HT-29 (cell line): ENCODE data around the gene CDKL4. TPM values are rescaled to one million over a fixed set of nuclear protein-coding genes. Genes with fewer than 3 reads are reported as not detected.
A peak's percentile ranks its signal among the peaks of the same experiment; 100 is the strongest.
"Not testable (repeated sequence)": the region's sequence is repeated elsewhere in the genome, so short reads cannot be mapped to it uniquely, and the experiment has no call there.

Experiments used
- DNase-seq: peaks from one replicate; pipeline ENCODE4 v3.0.0-alpha.2; 2015; ENCODE audit warnings: low spot score
- total RNA-seq: library from RNA; depleted of rRNA; stranded (reverse); fragments of >200 nt; shearing (Covaris generic); gene quantifications from 2 replicates; pipeline ENCODE4 v1.2.3, GENCODE V29; 2014; rRNA removed

CDKL4 gene
- total RNA-seq: not detected in 2 replicates

- no peak for DNase-seq
Observed at GRCh38 chr2:39243469-39244123, at the start of gene CDKL4. Gene CDKL4, minus strand, starts transcription at chr2:39243970.

- no peak for DNase-seq
Observed at GRCh38 chr2:39290433-39290832, 46.7 kb upstream of the CDKL4 start.

- DNase-seq: no peak
Observed at GRCh38 chr2:39289609-39290008, 45.8 kb upstream of the CDKL4 start.

- no peak for DNase-seq
Observed at GRCh38 chr2:39283561-39283960, 39.8 kb upstream of the CDKL4 start.

- no peak for DNase-seq
Observed at GRCh38 chr2:39281391-39281790, 37.6 kb upstream of the CDKL4 start.

- peak; percentile 27 for DNase-seq
Observed at GRCh38 chr2:39275016-39275415, 31.2 kb upstream of the CDKL4 start.

GRCh38 chr2:39269941-39270340, 26.2 kb upstream of the CDKL4 start:
- no peak for DNase-seq

GRCh38 chr2:39266916-39267434, 23.2 kb upstream of the CDKL4 start:
- DNase-seq: no peak

GRCh38 chr2:39266139-39266805, 22.5 kb upstream of the CDKL4 start:
- DNase-seq: no peak

- no peak for DNase-seq
Observed at GRCh38 chr2:39265315-39265714, 21.5 kb upstream of the CDKL4 start.

- DNase-seq: no peak
Observed at GRCh38 chr2:39264733-39265132, 21.0 kb upstream of the CDKL4 start.

GRCh38 chr2:39260087-39260486, 16.3 kb upstream of the CDKL4 start:
- no peak for DNase-seq

GRCh38 chr2:39256040-39256439, 12.3 kb upstream of the CDKL4 start:
- no peak for DNase-seq

GRCh38 chr2:39252888-39253518, 9.2 kb upstream of the CDKL4 start:
- no peak for DNase-seq

- DNase-seq: no peak
Observed at GRCh38 chr2:39247512-39248043, 3.8 kb upstream of the CDKL4 start.

- DNase-seq: no peak
Observed at GRCh38 chr2:39246382-39246980, 2.7 kb upstream of the CDKL4 start.

GRCh38 chr2:39244963-39245625, 1.3 kb upstream of the CDKL4 start:
- DNase-seq: not testable (repeated sequence)

GRCh38 chr2:39244241-39244862, 582 bp upstream of the CDKL4 start:
- DNase-seq: not testable (repeated sequence)

GRCh38 chr2:39241588-39241987, 2.2 kb downstream of the CDKL4 start:
- no peak for DNase-seq

- DNase-seq: no peak
Observed at GRCh38 chr2:39240758-39241157, 3.0 kb downstream of the CDKL4 start.

GRCh38 chr2:39234754-39235153, 9.0 kb downstream of the CDKL4 start:
- DNase-seq: no peak
